Osteoblast (primary cell): Measurements from ENCODE around the gene FRMPD2. TPM values are rescaled to one million over a fixed set of nuclear protein-coding genes. Genes with fewer than 3 reads are reported as not detected.

ENCODE experiments used
- DNase-seq: peaks from one replicate; pipeline ENCODE4 v3.0.0; 2011; ENCODE audit warnings: low spot score, mixed read lengths; ENCODE audit not compliant: insufficient read length; ENCODE audit errors: missing footprints
- H2AFZ ChIP-seq: 2 replicates; pipeline ENCODE4 v1.6.0; 2011; ENCODE audit warnings: mild to moderate bottlenecking, low read length
- H3K27ac ChIP-seq: 2 replicates; pipeline ENCODE4 v1.5.1; 2011; ENCODE audit warnings: mild to moderate bottlenecking, low read depth, low read length, moderate library complexity
- H3K27me3 ChIP-seq: 2 replicates; pipeline ENCODE4 v1.6.0; 2012; ENCODE audit warnings: mild to moderate bottlenecking, control low read depth, inconsistent platforms, low read length, moderate library complexity; ENCODE audit not compliant: insufficient read depth
- H3K36me3 ChIP-seq: 2 replicates; pipeline ENCODE4 v1.5.1; 2011; ENCODE audit warnings: mild to moderate bottlenecking, low read length, control low read depth, moderate library complexity; ENCODE audit not compliant: insufficient read depth
- H3K4me1 ChIP-seq: 2 replicates; pipeline ENCODE4 v1.5.1; 2011; ENCODE audit warnings: mild to moderate bottlenecking, low read length, control low read depth, moderate library complexity; ENCODE audit not compliant: insufficient read depth
- H3K4me2 ChIP-seq: 2 replicates; pipeline ENCODE4 v1.6.0; 2011; ENCODE audit warnings: mild to moderate bottlenecking, low read length; ENCODE audit not compliant: insufficient read depth
- H3K4me3 ChIP-seq: fragments of 200-600 bp; sonication (generic); 3 replicates; pipeline ENCODE4 v1.5.1; 2012; ENCODE audit warnings: mild to moderate bottlenecking, low read length, inconsistent platforms; ENCODE audit not compliant: insufficient read depth
- H3K79me2 ChIP-seq: 2 replicates; pipeline ENCODE4 v1.6.0; 2012; ENCODE audit warnings: mild to moderate bottlenecking, low read length, control low read depth, inconsistent platforms; ENCODE audit not compliant: insufficient read depth
- H3K9me3 ChIP-seq: 2 replicates; pipeline ENCODE4 v1.5.1; 2011; ENCODE audit warnings: low read depth, low read length, control low read depth
- H4K20me1 ChIP-seq: 2 replicates; pipeline ENCODE4 v1.6.0; 2012; ENCODE audit warnings: mild to moderate bottlenecking, low read length, control low read depth; ENCODE audit not compliant: insufficient read depth
- CTCF ChIP-seq: IDR thresholded peaks from 2 replicates; pipeline ENCODE4 v1.5.1; 2011; ENCODE audit warnings: mild to moderate bottlenecking, low read depth, low read length, moderate library complexity; ENCODE audit errors: extremely low read depth
- total RNA-seq: library from RNA; depleted of rRNA; stranded (reverse); fragments of >200 nt; gene quantifications from 2 replicates; pipeline ENCODE4 v1.2.3, GENCODE V29; 2012

FRMPD2 gene
- total RNA-seq, 1 donor, result not detected

DNA sequence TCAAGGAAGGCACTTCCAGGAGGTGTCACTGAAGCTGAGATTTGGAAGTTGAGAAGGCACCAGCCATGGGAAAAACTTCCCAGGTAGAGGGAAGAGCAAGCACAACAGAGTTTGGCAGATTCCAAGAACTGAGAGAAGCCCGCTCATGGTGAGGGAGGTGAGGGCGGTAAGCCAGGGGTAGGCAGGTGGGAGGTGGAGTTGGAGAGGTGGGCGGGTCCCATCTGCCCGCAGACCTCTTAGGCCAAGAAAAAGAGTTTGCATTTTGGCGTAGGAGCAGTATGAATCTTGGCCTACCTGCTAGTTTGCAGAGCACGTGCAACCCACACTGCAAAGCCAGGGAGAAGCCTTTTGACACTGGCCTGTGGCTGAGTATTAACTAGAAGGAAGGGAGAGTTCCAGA lies 18.8 kb downstream of the FRMPD2 start:
- Histone ChIP-seq H3K9me3 (no peaks in the 10 kb centered on the region), H3K27me3 (no peaks in the 10 kb centered on the region), H3K4me3 (no peak overlapping the region), H3K36me3 (no peaks in the 10 kb centered on the region), H3K4me1 (peaks cover 5% of the 10 kb centered on the region), H2AFZ (no peak overlapping the region), H4K20me1 (no peaks in the 10 kb centered on the region), H3K4me2 (no peak overlapping the region), H3K79me2 (no peaks in the 10 kb centered on the region), H3K27ac (no peak overlapping the region)
- TF ChIP-seq CTCF, result no peak
- no peak for DNase-seq

- Histone ChIP-seq H3K36me3 (no peaks in the 10 kb centered on the region), H3K27me3 (no peaks in the 10 kb centered on the region), H2AFZ (no peak overlapping the region)
Measured at GRCh38 chr10:48254750-48255512, 19.6 kb downstream of the FRMPD2 start.

GRCh38 chr10:48253970-48254657 lies 20.4 kb downstream of the FRMPD2 start:
- no peak for TF ChIP-seq CTCF
- peaks cover 5% of the 10 kb centered on the region for H3K4me1 ChIP-seq
- no peak overlapping the region for H3K4me3 ChIP-seq

More at GRCh38 chr10:48254750-48255512, 19.6 kb downstream of the FRMPD2 start:
- Histone ChIP-seq H3K79me2 (no peaks in the 10 kb centered on the region), H4K20me1 (no peaks in the 10 kb centered on the region), H3K4me2 (no peak overlapping the region), H3K4me1 (peaks cover 5% of the 10 kb centered on the region), H3K9me3 (no peaks in the 10 kb centered on the region), H3K27ac (no peak overlapping the region), H3K4me3 (no peak overlapping the region)
- TF ChIP-seq CTCF, result no peak
- no peak for DNase-seq

DNA sequence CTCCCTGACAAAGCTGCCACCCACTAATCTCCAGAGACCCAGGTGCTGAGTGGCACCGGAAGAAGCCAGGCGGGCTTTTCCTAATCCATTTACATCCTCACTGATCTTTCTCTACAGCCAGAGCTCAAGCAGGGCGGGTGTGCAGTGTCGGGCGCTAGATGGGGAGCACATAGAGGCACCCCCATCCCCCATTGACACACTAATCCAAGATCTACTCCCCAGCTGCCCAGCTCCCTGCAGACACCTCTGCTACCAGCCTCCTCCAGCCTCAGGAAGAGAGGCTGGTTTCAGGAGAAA lies 22.2 kb downstream of the FRMPD2 start:
- Histone ChIP-seq H3K27ac (no peak overlapping the region), H3K4me2 (no peak overlapping the region), H4K20me1 (no peaks in the 10 kb centered on the region), H3K4me3 (no peak overlapping the region), H3K79me2 (no peaks in the 10 kb centered on the region), H3K36me3 (no peaks in the 10 kb centered on the region), H2AFZ (no peak overlapping the region), H3K27me3 (no peaks in the 10 kb centered on the region), H3K9me3 (no peaks in the 10 kb centered on the region), H3K4me1 (peaks cover 5% of the 10 kb centered on the region)
- TF ChIP-seq CTCF, result no peak
- DNase-seq, result no peak

More at GRCh38 chr10:48253970-48254657, 20.4 kb downstream of the FRMPD2 start:
- no peaks in the 10 kb centered on the region for H4K20me1 ChIP-seq
- H3K9me3 ChIP-seq, result no peaks in the 10 kb centered on the region
- no peaks in the 10 kb centered on the region for H3K36me3 ChIP-seq
- peak; percentile 84 for DNase-seq
- H3K79me2 ChIP-seq, result no peaks in the 10 kb centered on the region
- no peak overlapping the region for H3K27ac ChIP-seq
- H3K27me3 ChIP-seq, result no peaks in the 10 kb centered on the region
- peak overlapping the region; percentile 2 for H3K4me2 ChIP-seq
- no peak overlapping the region for H2AFZ ChIP-seq
